ENCODE results near the gene RNF182. TPM values are rescaled to one million over a fixed set of nuclear protein-coding genes. Genes with fewer than 3 reads are reported as not detected.

Gene RNF182
- total RNA-seq, 2 experiments from 2014 or later = 0.11 to 0.20 TPM

- peaks cover 0 to 2% of the 10 kb centered on the region in 2 experiments for H3K27me3 ChIP-seq (ENCODE audit: control insufficient read depth in 1 of 2, insufficient read depth in 2 of 2, low read length in 2 of 2)
- Mint-ChIP-seq H3K36me3 (ENCODE audit: low read depth) (no peaks in the 10 kb centered on the region), H3K27ac (no peak overlapping the region), H3K4me3 (no peak overlapping the region), H3K9me3 (no peaks in the 10 kb centered on the region), H3K4me1 (ENCODE audit: low read depth) (no peaks in the 10 kb centered on the region), H3K27me3 (peaks cover 3% of the 10 kb centered on the region)
- ATAC-seq (ENCODE audit: poor library complexity) (no peak), DNase-seq (no peak)
- ChIA-PET CTCF (interaction anchor here (1.4 kb wide), 1 partner anchor 9 kb away, joined by 4 read pairs; no protein-coding TSS in a partner anchor), POLR2A (no interaction called here)
- intact Hi-C loops (cut with DNase I, micrococcal nuclease) = no loop called here
- H3K9me3 ChIP-seq (ENCODE audit: control insufficient read depth in 1 of 2, insufficient read depth in 1 of 2, low read length in 2 of 2) = no peaks in the 10 kb centered on the region
- H3K4me3 ChIP-seq (ENCODE audit: low read length) = no peak overlapping the region
- no peak overlapping the region for H3K27ac ChIP-seq (ENCODE audit: low read depth in 1 of 2, low read length in 2 of 2)
- no peak for TF ChIP-seq CTCF (IDR thresholded peaks at IDR 0.05)
- no peaks in the 10 kb centered on the region for H3K36me3 ChIP-seq (ENCODE audit: insufficient read depth, low read length)
- no peaks in the 10 kb centered on the region for H3K4me1 ChIP-seq (ENCODE audit: insufficient read depth, low read length)
Observed at GRCh38 chr6:14020551-14020950, 95.8 kb downstream of the RNF182 start.

DNA sequence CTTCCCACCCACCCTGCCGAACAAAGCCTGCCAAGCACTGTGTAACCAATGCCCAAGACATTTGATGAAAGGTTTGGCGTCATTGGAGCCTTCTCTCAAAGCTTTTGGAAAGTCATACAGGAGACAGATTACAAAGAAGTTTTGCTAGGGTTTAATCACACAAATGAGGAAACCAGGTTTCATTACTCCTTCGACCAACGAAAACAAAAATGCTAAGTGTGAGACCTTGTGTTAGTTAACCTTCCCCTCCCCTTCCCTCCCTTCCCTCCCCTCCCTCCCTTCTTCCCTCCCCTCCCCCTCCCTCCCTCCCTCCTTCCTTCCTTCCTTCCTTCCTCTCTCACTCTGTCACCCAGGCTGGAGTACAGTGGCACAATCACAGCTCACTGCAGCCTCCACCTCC is 96.7 kb downstream of the RNF182 start:
- no peak overlapping the region for H3K4me3 ChIP-seq (ENCODE audit: low read length)
- no peaks in the 10 kb centered on the region for H3K36me3 Mint-ChIP-seq (ENCODE audit: low read depth)
- no peak overlapping the region for H3K27ac Mint-ChIP-seq
- no peak for ATAC-seq (ENCODE audit: poor library complexity)
- H3K4me1 Mint-ChIP-seq (ENCODE audit: low read depth) = no peaks in the 10 kb centered on the region
- H3K9me3 ChIP-seq (ENCODE audit: control insufficient read depth in 1 of 2, insufficient read depth in 1 of 2, low read length in 2 of 2) = no peaks in the 10 kb centered on the region
- no peak for DNase-seq
- intact Hi-C loops (cut with DNase I, micrococcal nuclease) = no loop called here
- ChIA-PET CTCF (interaction anchor here (1.4 kb wide), 1 partner anchor 10 kb away, joined by 4 read pairs; no protein-coding TSS in a partner anchor), POLR2A (no interaction called here)
- peaks cover 11% of the 10 kb centered on the region for H3K27me3 Mint-ChIP-seq
- no peaks in the 10 kb centered on the region for H3K4me1 ChIP-seq (ENCODE audit: insufficient read depth, low read length)
- TF ChIP-seq CTCF (IDR thresholded peaks at IDR 0.05) = no peak
- no peaks in the 10 kb centered on the region for H3K36me3 ChIP-seq (ENCODE audit: insufficient read depth, low read length)
- H3K4me3 Mint-ChIP-seq = no peak overlapping the region
- H3K9me3 Mint-ChIP-seq = no peaks in the 10 kb centered on the region
- peaks cover 7% of the 10 kb centered on the region in 2 experiments for H3K27me3 ChIP-seq (ENCODE audit: control insufficient read depth in 1 of 2, insufficient read depth in 2 of 2, low read length in 2 of 2)
- H3K27ac ChIP-seq (ENCODE audit: low read depth in 1 of 2, low read length in 2 of 2) = no peak overlapping the region

DNA sequence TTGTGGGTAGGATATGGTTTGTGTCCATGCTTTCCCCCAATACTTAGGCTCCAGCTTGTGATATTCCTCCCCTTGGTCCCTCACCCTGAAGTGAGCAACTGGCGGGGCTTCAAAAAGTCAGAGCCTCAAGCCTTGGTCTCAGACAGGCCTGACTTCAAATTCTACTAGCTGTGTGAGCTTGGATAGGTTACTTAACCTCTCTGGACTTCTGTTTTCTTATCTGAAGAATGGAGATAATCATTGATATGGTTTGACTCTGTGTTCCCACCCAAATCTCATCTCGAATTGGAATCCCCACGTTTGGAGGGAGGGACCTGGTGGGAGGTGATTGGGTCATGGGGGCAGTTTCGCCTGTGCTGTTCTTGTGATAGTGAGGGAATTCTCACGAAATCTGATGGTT is 97.9 kb downstream of the RNF182 start:
- ChIA-PET POLR2A (no interaction called here), CTCF (interaction anchor here (0.6 kb wide), 1 partner anchor 151 kb away, joined by 3 read pairs; no protein-coding TSS in a partner anchor)
- Histone ChIP-seq H3K4me3 (ENCODE audit: low read length) (no peak overlapping the region), H3K27me3 (ENCODE audit: control insufficient read depth in 1 of 2, insufficient read depth in 2 of 2, low read length in 2 of 2) (peaks cover 7% of the 10 kb centered on the region in 2 experiments), H3K9me3 (ENCODE audit: control insufficient read depth in 1 of 2, insufficient read depth in 1 of 2, low read length in 2 of 2) (no peaks in the 10 kb centered on the region), H3K4me1 (ENCODE audit: insufficient read depth, low read length) (no peaks in the 10 kb centered on the region), H3K27ac (ENCODE audit: low read depth in 1 of 2, low read length in 2 of 2) (no peak overlapping the region), H3K36me3 (ENCODE audit: insufficient read depth, low read length) (no peaks in the 10 kb centered on the region)
- peaks cover 24% of the 10 kb centered on the region for H3K27me3 Mint-ChIP-seq
- H3K4me1 Mint-ChIP-seq (ENCODE audit: low read depth) = no peaks in the 10 kb centered on the region
- no peaks in the 10 kb centered on the region for H3K36me3 Mint-ChIP-seq (ENCODE audit: low read depth)
- DNase-seq (no peak), ATAC-seq (ENCODE audit: poor library complexity) (no peak)
- no peak overlapping the region for H3K4me3 Mint-ChIP-seq
- H3K9me3 Mint-ChIP-seq = no peaks in the 10 kb centered on the region
- intact Hi-C loops (cut with DNase I, micrococcal nuclease) = no loop called here
- no peak overlapping the region for H3K27ac Mint-ChIP-seq
- TF ChIP-seq CTCF (IDR thresholded peaks at IDR 0.05) = no peak

Measured in CD4-positive, alpha-beta T cell (primary cell).